Esophagus (tissue), 2 donors: ENCODE measurements around the gene MASP1. TPM values are rescaled to one million over a fixed set of nuclear protein-coding genes. Genes with fewer than 3 reads are reported as not detected.

Experiments used
- H3K27ac ChIP-seq, 2 donors: one replicate each; pipeline ENCODE4 v1.5.1; 2013; ENCODE audit warnings: low read depth in 2 of 2, mild to moderate bottlenecking in 2 of 2, inconsistent platforms in 1 of 2, low read length in 1 of 2, moderate library complexity in 1 of 2
- H3K27me3 ChIP-seq, 2 donors: one replicate each; pipeline ENCODE4 v1.6.1; 2013; ENCODE audit warnings: low read length in 2 of 2, control low read depth in 1 of 2, mild to moderate bottlenecking in 1 of 2; ENCODE audit not compliant: insufficient read depth in 2 of 2, control insufficient read depth in 1 of 2
- H3K36me3 ChIP-seq, 2 donors: one replicate each; pipeline ENCODE4 v1.6.1; 2013; ENCODE audit warnings: low read length in 1 of 2; ENCODE audit not compliant: control insufficient read depth in 2 of 2, insufficient read depth in 2 of 2
- H3K4me1 ChIP-seq, 2 donors: one replicate each; pipeline ENCODE4 v1.6.1; 2013; ENCODE audit warnings: low read length in 1 of 2; ENCODE audit not compliant: control insufficient read depth in 2 of 2, insufficient read depth in 2 of 2
- H3K4me3 ChIP-seq, 2 donors: one replicate each; pipeline ENCODE4 v1.5.1; 2013; ENCODE audit warnings: low read length in 2 of 2, mild to moderate bottlenecking in 2 of 2, low read depth in 1 of 2, moderate library complexity in 1 of 2
- H3K9me3 ChIP-seq, 2 donors: one replicate each; pipeline ENCODE4 v1.6.1; 2013; ENCODE audit warnings: mild to moderate bottlenecking in 2 of 2, low read depth in 1 of 2, low read length in 1 of 2, moderate library complexity in 1 of 2; ENCODE audit not compliant: control insufficient read depth in 2 of 2, insufficient read depth in 1 of 2
- WGBS, 2 donors: extraction: QIAGEN DNeasy Blood & Tissue Kit; methylation state at CpG; one replicate each; pipeline ENCODE4 v1.1.7; 2013; 5-methylcytosine and 5-hydroxymethylcytosine counted together
- polyA plus RNA-seq, 2 donors: library from polyadenylated mRNA; stranded (reverse); fragments of 200-250 nt; gene quantifications; one replicate each; pipeline ENCODE4 v1.2.3, GENCODE V29; 2013
- donor health status: healthy with polysubstance abuse.
- donor health status: Bipolar disorder and iron deficiency.

The MASP1 gene
- polyA plus RNA-seq, 2 donors = 0.14 to 0.93 TPM

- Histone ChIP-seq H3K27me3 (no peaks in the 10 kb centered on the region), H3K36me3 (no peaks in the 10 kb centered on the region), H3K27ac (no peak overlapping the region), H3K4me3 (no peak overlapping the region), H3K9me3 (no peaks in the 10 kb centered on the region), H3K4me1 (peaks cover 0 to 2% of the 10 kb centered on the region in 2 donors)
- 81 to 85% methylated on average over 2 of the region's 2 CpGs for WGBS, 2 donors
Measured at GRCh38 chr3:187259171-187259570, 32.4 kb downstream of the MASP1 start.

GRCh38 chr3:187257992-187258692 lies 33.4 kb downstream of the MASP1 start:
- H3K36me3 ChIP-seq = no peaks in the 10 kb centered on the region
- no peak overlapping the region for H3K4me3 ChIP-seq
- 72 to 73% methylated on average over 5 of the region's 5 CpGs for WGBS, 2 donors
- H3K27ac ChIP-seq = no peak overlapping the region
- peaks cover 0 to 2% of the 10 kb centered on the region in 2 donors for H3K4me1 ChIP-seq
- no peaks in the 10 kb centered on the region for H3K27me3 ChIP-seq
- no peaks in the 10 kb centered on the region for H3K9me3 ChIP-seq

- H3K27me3 ChIP-seq = no peaks in the 10 kb centered on the region
- H3K4me1 ChIP-seq = peaks cover 0 to 1% of the 10 kb centered on the region in 2 donors
- no peak overlapping the region for H3K27ac ChIP-seq
- no peaks in the 10 kb centered on the region for H3K36me3 ChIP-seq
- 93% methylated on average over 6 of the region's 6 CpGs for WGBS, 2 donors
- no peaks in the 10 kb centered on the region for H3K9me3 ChIP-seq
- H3K4me3 ChIP-seq = no peak overlapping the region
Measured at GRCh38 chr3:187257471-187257870, 34.1 kb downstream of the MASP1 start.

- Histone ChIP-seq H3K27me3 (no peaks in the 10 kb centered on the region), H3K4me3 (no peak overlapping the region), H3K27ac (no peak overlapping the region), H3K36me3 (no peaks in the 10 kb centered on the region), H3K9me3 (no peaks in the 10 kb centered on the region), H3K4me1 (no peaks in the 10 kb centered on the region)
- 93 to 95% methylated on average over 10 of the region's 10 CpGs for WGBS, 2 donors
Measured at GRCh38 chr3:187256051-187256616, 35.4 kb downstream of the MASP1 start.

- 13 to 24% methylated on average over 1 of the region's 1 CpG for WGBS, 2 donors
- H3K4me1 ChIP-seq = no peaks in the 10 kb centered on the region
- no peaks in the 10 kb centered on the region for H3K9me3 ChIP-seq
- no peak overlapping the region for H3K27ac ChIP-seq
- no peaks in the 10 kb centered on the region for H3K36me3 ChIP-seq
- no peaks in the 10 kb centered on the region for H3K27me3 ChIP-seq
- H3K4me3 ChIP-seq = no peak overlapping the region
Measured at GRCh38 chr3:187255314-187255713, 36.2 kb downstream of the MASP1 start.

- H3K4me1 ChIP-seq = no peaks in the 10 kb centered on the region
- 70% methylated on average over 4 of the region's 4 CpGs for whole genome bisulfite sequencing, 2 donors
- no peaks in the 10 kb centered on the region for H3K36me3 ChIP-seq
- H3K4me3 ChIP-seq = no peak overlapping the region
- H3K27me3 ChIP-seq = no peaks in the 10 kb centered on the region
- H3K27ac ChIP-seq = no peak overlapping the region
- no peaks in the 10 kb centered on the region for H3K9me3 ChIP-seq
Measured at GRCh38 chr3:187252311-187252710, 39.2 kb downstream of the MASP1 start.

- 61 to 70% methylated on average over 3 of the region's 3 CpGs for WGBS, 2 donors
- H3K27ac ChIP-seq = no peak overlapping the region
- no peaks in the 10 kb centered on the region for H3K27me3 ChIP-seq
- H3K36me3 ChIP-seq = no peaks in the 10 kb centered on the region
- H3K9me3 ChIP-seq = no peaks in the 10 kb centered on the region
- no peak overlapping the region for H3K4me3 ChIP-seq
- H3K4me1 ChIP-seq = no peaks in the 10 kb centered on the region
Measured at GRCh38 chr3:187251599-187251998, 39.9 kb downstream of the MASP1 start.

GRCh38 chr3:187247398-187247797 lies 44.1 kb downstream of the MASP1 start:
- H3K27me3 ChIP-seq = no peaks in the 10 kb centered on the region
- no peak overlapping the region for H3K4me3 ChIP-seq
- 40 to 54% methylated on average over 3 of the region's 3 CpGs for WGBS, 2 donors
- H3K27ac ChIP-seq = no peak overlapping the region
- no peaks in the 10 kb centered on the region for H3K4me1 ChIP-seq
- H3K36me3 ChIP-seq = no peaks in the 10 kb centered on the region
- H3K9me3 ChIP-seq = no peaks in the 10 kb centered on the region

GRCh38 chr3:187243933-187244524 lies 47.5 kb downstream of the MASP1 start:
- no peaks in the 10 kb centered on the region for H3K9me3 ChIP-seq
- 56 to 66% methylated on average over 2 of the region's 2 CpGs for WGBS, 2 donors
- H3K4me1 ChIP-seq = no peaks in the 10 kb centered on the region
- H3K36me3 ChIP-seq = no peaks in the 10 kb centered on the region
- H3K27me3 ChIP-seq = no peaks in the 10 kb centered on the region
- peak overlapping the region; percentile 15 to 45 for H3K27ac ChIP-seq
- no peak overlapping the region for H3K4me3 ChIP-seq

GRCh38 chr3:187242900-187243299 lies 48.6 kb downstream of the MASP1 start:
- no peaks in the 10 kb centered on the region for H3K4me1 ChIP-seq
- no peak overlapping the region for H3K4me3 ChIP-seq
- peaks cover 0 to 2% of the 10 kb centered on the region in 2 donors for H3K9me3 ChIP-seq
- H3K27ac ChIP-seq = no peak overlapping the region
- WGBS, 2 donors = 81 to 91% methylated on average over 4 of the region's 4 CpGs
- H3K36me3 ChIP-seq = no peaks in the 10 kb centered on the region
- H3K27me3 ChIP-seq = no peaks in the 10 kb centered on the region
